Left ventricle myocardium inferior (tissue), 1 donor: ENCODE results near the gene WRAP73. TPM values are rescaled to one million over a fixed set of nuclear protein-coding genes. Genes with fewer than 3 reads are reported as not detected.

ENCODE experiments used
- DNase-seq: peaks from one replicate; pipeline ENCODE4 v3.0.0-alpha.2; 2020
- H3K27ac ChIP-seq: fragments of 200-600 bp; replicated peaks from 2 replicates; pipeline ENCODE4 v1.8.0; 2021
- H3K27me3 ChIP-seq: fragments of 200-600 bp; 2 replicates; pipeline ENCODE4 v1.8.0; 2021; ENCODE audit warnings: low read depth
- H3K36me3 ChIP-seq: fragments of 200-600 bp; 2 replicates; pipeline ENCODE4 v1.8.0; 2021
- H3K4me1 ChIP-seq: fragments of 200-600 bp; 2 replicates; pipeline ENCODE4 v1.8.0; 2021
- H3K4me3 ChIP-seq: fragments of 200-600 bp; 2 replicates; pipeline ENCODE4 v1.8.0; 2021; ENCODE audit warnings: mild to moderate bottlenecking, moderate library complexity
- H3K9me3 ChIP-seq: fragments of 200-600 bp; replicated peaks from 2 replicates; pipeline ENCODE4 v1.8.0; 2021
- CTCF ChIP-seq: fragments of 200-600 bp; IDR thresholded peaks from 2 replicates; pipeline ENCODE4 v1.8.0; 2021; ENCODE audit warnings: antibody characterized with exemption, mild to moderate bottlenecking, borderline replicate concordance
- intact Hi-C: fragments of 100-400 bp; cut with micrococcal nuclease; formaldehyde crosslinking; loops from one replicate; pipeline ENCODE4 v1.11.0; 2022
- total RNA-seq: library from RNA; stranded (reverse); fragmentation: NEBNext Ultra II Directional; extraction: Animal tissue kit (Norgen Biotek cat#: 25700); gene quantifications from one replicate; pipeline ENCODE4 v1.2.1, GENCODE V29; 2021
- donor health status: DM: no; HTN: yes; CAD: no; lungs with severe emphysema.

Gene WRAP73
- total RNA-seq, 1 donor from 2014 or later: 12.7 TPM

GRCh38 chr1:3636531-3636930, 13.4 kb downstream of the WRAP73 start:
- intact Hi-C loops: no loop called here
- DNase-seq: no peak
- TF ChIP-seq CTCF: no peak

GRCh38 chr1:3636080-3636479, 13.8 kb downstream of the WRAP73 start:
- H3K9me3 ChIP-seq: no peaks in the 10 kb centered on the region
- no peak for TF ChIP-seq CTCF
- no peaks in the 10 kb centered on the region for H3K4me1 ChIP-seq
- H3K4me3 ChIP-seq: no peak overlapping the region
- DNase-seq: no peak
- peaks cover 100% of the 10 kb centered on the region for H3K36me3 ChIP-seq
- intact Hi-C loops: no loop called here
- no peaks in the 10 kb centered on the region for H3K27me3 ChIP-seq
- no peak overlapping the region for H3K27ac ChIP-seq

More at GRCh38 chr1:3636531-3636930, 13.4 kb downstream of the WRAP73 start:
- no peak overlapping the region for H3K27ac ChIP-seq
- H3K27me3 ChIP-seq: no peaks in the 10 kb centered on the region
- peaks cover 99% of the 10 kb centered on the region for H3K36me3 ChIP-seq
- H3K9me3 ChIP-seq: no peaks in the 10 kb centered on the region
- no peaks in the 10 kb centered on the region for H3K4me1 ChIP-seq
- no peak overlapping the region for H3K4me3 ChIP-seq

GRCh38 chr1:3634059-3634800, 15.7 kb downstream of the WRAP73 start:
- no peaks in the 10 kb centered on the region for H3K4me1 ChIP-seq
- no peaks in the 10 kb centered on the region for H3K9me3 ChIP-seq
- no peak for DNase-seq
- no peaks in the 10 kb centered on the region for H3K27me3 ChIP-seq
- TF ChIP-seq CTCF: no peak
- no peak overlapping the region for H3K27ac ChIP-seq
- peaks cover 98% of the 10 kb centered on the region for H3K36me3 ChIP-seq
- H3K4me3 ChIP-seq: no peak overlapping the region
- intact Hi-C loops: no loop called here

- Histone ChIP-seq H3K36me3 (peaks cover 98% of the 10 kb centered on the region), H3K4me3 (no peak overlapping the region), H3K9me3 (no peaks in the 10 kb centered on the region), H3K27me3 (no peaks in the 10 kb centered on the region), H3K27ac (no peak overlapping the region), H3K4me1 (no peaks in the 10 kb centered on the region)
- intact Hi-C loops: no loop called here
- TF ChIP-seq CTCF: no peak
- no peak for DNase-seq
These were observed 16.4 kb downstream of the WRAP73 start for GRCh38 chr1:3633344-3634058.

GRCh38 chr1:3632716-3633343, 17.1 kb downstream of the WRAP73 start:
- H3K27me3 ChIP-seq: no peaks in the 10 kb centered on the region
- no peak for TF ChIP-seq CTCF
- peaks cover 98% of the 10 kb centered on the region for H3K36me3 ChIP-seq
- no peaks in the 10 kb centered on the region for H3K4me1 ChIP-seq
- no peaks in the 10 kb centered on the region for H3K9me3 ChIP-seq
- no peak for DNase-seq
- no peak overlapping the region for H3K4me3 ChIP-seq
- no peak overlapping the region for H3K27ac ChIP-seq
- intact Hi-C loops: no loop called here
